BLaER1 treated with 17β-estradiol and CSF1 and Interleukin-3, amounts not matched to agents 10 nM and 100 nM (cell line): ENCODE data around the gene SH3RF1.

Experiments
- H3K27ac ChIP-seq, 11 experiments: shearing (Covaris generic); formaldehyde crosslinking; 2 replicates each; pipeline ENCODE4 v1.8.1; 2022
- H3K27me3 ChIP-seq, 11 experiments: shearing (Covaris generic); formaldehyde crosslinking; 2 replicates each; pipeline ENCODE4 v1.8.1; 2022
- H3K36me3 ChIP-seq, 11 experiments: shearing (Covaris generic); formaldehyde crosslinking; 2 replicates each; pipeline ENCODE4 v1.8.1; 2022
- H3K4me1 ChIP-seq, 10 experiments: shearing (Covaris generic); formaldehyde crosslinking; 2 replicates each; pipeline ENCODE4 v1.8.1; 2022
- H3K4me2 ChIP-seq, 11 experiments: shearing (Covaris generic); formaldehyde crosslinking; 2 replicates each; pipeline ENCODE4 v1.8.1; 2022
- H3K4me3 ChIP-seq, 10 experiments: shearing (Covaris generic); formaldehyde crosslinking; 2 replicates each; pipeline ENCODE4 v1.8.1; 2022
- H3K9ac ChIP-seq, 11 experiments: shearing (Covaris generic); formaldehyde crosslinking; 2 replicates each; pipeline ENCODE4 v1.8.1; 2022
- H3K9me3 ChIP-seq, 11 experiments: shearing (Covaris generic); formaldehyde crosslinking; replicated peaks in 1 of 11; 2 replicates each; pipeline ENCODE4 v1.8.1; 2022
- H4K20me1 ChIP-seq, 11 experiments: shearing (Covaris generic); formaldehyde crosslinking; 2 replicates each; pipeline ENCODE4 v1.8.1; 2022
- Cebpa-rat ChIP-seq, 11 experiments: shearing (Covaris generic); IDR thresholded peaks; 2 replicates each; pipeline ENCODE4 v1.8.1; 2022

The SH3RF1 gene

GRCh38 chr4:169175476-169175875, 95.3 kb downstream of the SH3RF1 start:
- no peak overlapping the region for H3K9ac ChIP-seq
- peaks cover 0 to 28% (median 7%) of the 10 kb centered on the region in 11 experiments; a peak in 7 of 22 replicates for H3K36me3 ChIP-seq
- H3K27ac ChIP-seq: no peak overlapping the region
- TF ChIP-seq Cebpa-rat (IDR thresholded peaks at IDR 0.05): no peak
- H3K4me2 ChIP-seq: peak overlapping the region in 4 of 11 experiments; percentile 24 to 40 (median 32); a peak in 9 of 22 replicates
- H4K20me1 ChIP-seq: peaks cover 2 to 100% (median 46%) of the 10 kb centered on the region in 11 experiments; a peak in 19 of 22 replicates
- no peaks in the 10 kb centered on the region for H3K9me3 ChIP-seq
- H3K27me3 ChIP-seq: no peaks in the 10 kb centered on the region
- peaks cover 0 to 14% (median 5%) of the 10 kb centered on the region in 10 experiments; a peak in 9 of 20 replicates for H3K4me1 ChIP-seq
- no peak overlapping the region for H3K4me3 ChIP-seq

GRCh38 chr4:169175035-169175434, 95.7 kb downstream of the SH3RF1 start:
- H3K4me1 ChIP-seq: peaks cover 0 to 14% (median 5%) of the 10 kb centered on the region in 10 experiments; a peak in 9 of 20 replicates
- no peak overlapping the region for H3K27ac ChIP-seq
- H4K20me1 ChIP-seq: peaks cover 3 to 100% (median 50%) of the 10 kb centered on the region in 11 experiments; a peak in 19 of 22 replicates
- no peak overlapping the region for H3K4me3 ChIP-seq
- H3K9me3 ChIP-seq: no peaks in the 10 kb centered on the region
- H3K4me2 ChIP-seq: peak overlapping the region in 4 of 11 experiments; percentile 24 to 40 (median 32); a peak in 8 of 22 replicates
- no peak overlapping the region for H3K9ac ChIP-seq
- H3K36me3 ChIP-seq: peaks cover 0 to 32% (median 7%) of the 10 kb centered on the region in 11 experiments; a peak in 7 of 22 replicates
- no peaks in the 10 kb centered on the region for H3K27me3 ChIP-seq
- no peak for TF ChIP-seq Cebpa-rat (IDR thresholded peaks at IDR 0.05)

GRCh38 chr4:169174247-169174646, 96.5 kb downstream of the SH3RF1 start:
- Histone ChIP-seq H3K4me2 (no peak overlapping the region), H3K27me3 (no peaks in the 10 kb centered on the region), H3K4me3 (no peak overlapping the region), H3K4me1 (peaks cover 0 to 14% (median 5%) of the 10 kb centered on the region in 10 experiments; a peak in 9 of 20 replicates), H3K9ac (no peak overlapping the region), H3K36me3 (peaks cover 0 to 32% (median 7%) of the 10 kb centered on the region in 11 experiments; a peak in 7 of 22 replicates), H3K9me3 (no peaks in the 10 kb centered on the region), H4K20me1 (peaks cover 0 to 100% (median 54%) of the 10 kb centered on the region in 11 experiments; a peak in 18 of 22 replicates), H3K27ac (no peak overlapping the region)
- no peak for TF ChIP-seq Cebpa-rat (IDR thresholded peaks at IDR 0.05)

GRCh38 chr4:169167957-169168858, 102.5 kb downstream of the SH3RF1 start:
- H3K36me3 ChIP-seq: peaks cover 0 to 46% (median 8%) of the 10 kb centered on the region in 11 experiments; a peak in 12 of 22 replicates
- H4K20me1 ChIP-seq: peaks cover 0 to 100% (median 49%) of the 10 kb centered on the region in 11 experiments; a peak in 17 of 22 replicates
- H3K4me1 ChIP-seq: no peaks in the 10 kb centered on the region
- H3K4me3 ChIP-seq: no peak overlapping the region
- no peak overlapping the region for H3K4me2 ChIP-seq
- H3K9me3 ChIP-seq: no peaks in the 10 kb centered on the region
- no peak overlapping the region for H3K27ac ChIP-seq
- H3K9ac ChIP-seq: no peak overlapping the region
- no peak for TF ChIP-seq Cebpa-rat (IDR thresholded peaks at IDR 0.05)
- no peaks in the 10 kb centered on the region for H3K27me3 ChIP-seq

GRCh38 chr4:169164669-169165415, 105.9 kb downstream of the SH3RF1 start:
- Histone ChIP-seq H3K4me2 (no peak overlapping the region), H3K4me3 (no peak overlapping the region), H4K20me1 (peaks cover 0 to 100% (median 59%) of the 10 kb centered on the region in 11 experiments; a peak in 17 of 22 replicates), H3K27me3 (no peaks in the 10 kb centered on the region), H3K9me3 (no peaks in the 10 kb centered on the region; a peak in 1 of 22 replicates), H3K36me3 (peaks cover 0 to 52% (median 5%) of the 10 kb centered on the region in 11 experiments; a peak in 10 of 22 replicates), H3K4me1 (no peaks in the 10 kb centered on the region), H3K9ac (no peak overlapping the region), H3K27ac (no peak overlapping the region)
- TF ChIP-seq Cebpa-rat (IDR thresholded peaks at IDR 0.05): no peak

GRCh38 chr4:169163947-169164668, 106.6 kb downstream of the SH3RF1 start:
- Histone ChIP-seq H3K36me3 (peaks cover 0 to 56% (median 5%) of the 10 kb centered on the region in 11 experiments; a peak in 11 of 22 replicates), H4K20me1 (peaks cover 0 to 100% (median 58%) of the 10 kb centered on the region in 11 experiments; a peak in 17 of 22 replicates), H3K9me3 (no peaks in the 10 kb centered on the region; a peak in 1 of 22 replicates), H3K27me3 (no peaks in the 10 kb centered on the region), H3K4me1 (no peaks in the 10 kb centered on the region), H3K27ac (no peak overlapping the region), H3K9ac (no peak overlapping the region), H3K4me3 (no peak overlapping the region), H3K4me2 (no peak overlapping the region)
- TF ChIP-seq Cebpa-rat (IDR thresholded peaks at IDR 0.05): no peak

- no peak overlapping the region for H3K27ac ChIP-seq
- peaks cover 0 to 57% (median 5%) of the 10 kb centered on the region in 11 experiments; a peak in 11 of 22 replicates for H3K36me3 ChIP-seq
- no peak overlapping the region for H3K4me2 ChIP-seq
- no peak overlapping the region for H3K9ac ChIP-seq
- TF ChIP-seq Cebpa-rat (IDR thresholded peaks at IDR 0.05): no peak
- H3K4me1 ChIP-seq: peaks cover 0 to 2% (median 0%) of the 10 kb centered on the region in 10 experiments; a peak in 1 of 20 replicates
- no peaks in the 10 kb centered on the region for H3K27me3 ChIP-seq
- no peaks in the 10 kb centered on the region; a peak in 1 of 22 replicates for H3K9me3 ChIP-seq
- peaks cover 0 to 100% (median 54%) of the 10 kb centered on the region in 11 experiments; a peak in 16 of 22 replicates for H4K20me1 ChIP-seq
- no peak overlapping the region for H3K4me3 ChIP-seq
These were observed 107.3 kb downstream of the SH3RF1 start for GRCh38 chr4:169163495-169163894.

- Histone ChIP-seq H3K27me3 (no peaks in the 10 kb centered on the region), H3K4me2 (no peak overlapping the region), H3K9ac (no peak overlapping the region), H4K20me1 (peaks cover 0 to 93% (median 45%) of the 10 kb centered on the region in 11 experiments; a peak in 13 of 22 replicates), H3K27ac (no peak overlapping the region), H3K36me3 (peaks cover 6 to 60% (median 15%) of the 10 kb centered on the region in 11 experiments; a peak in 21 of 22 replicates), H3K4me1 (peaks cover 0 to 9% (median 0%) of the 10 kb centered on the region in 10 experiments; a peak in 3 of 20 replicates), H3K9me3 (no peaks in the 10 kb centered on the region; a peak in 1 of 22 replicates), H3K4me3 (no peak overlapping the region)
- no peak for TF ChIP-seq Cebpa-rat (IDR thresholded peaks at IDR 0.05)
These were observed 109.9 kb downstream of the SH3RF1 start for GRCh38 chr4:169160825-169161224.
